ENCODE measurements around the gene KLHL7. TPM values are rescaled to one million over a fixed set of nuclear protein-coding genes. Genes with fewer than 3 reads are reported as not detected.

KLHL7 gene
- total RNA-seq, 1 experiment from 2014 or later: 20.6 TPM

- H3K4me2 ChIP-seq (ENCODE audit: low read length): no peak overlapping the region
- no peak overlapping the region for H2AFZ ChIP-seq (ENCODE audit: low read depth, low read length, poor library complexity, severe bottlenecking)
- H3K9me3 ChIP-seq (ENCODE audit: control insufficient read depth in 1 of 2, insufficient read depth in 1 of 2, low read depth in 1 of 2, low read length in 2 of 2): no peaks in the 10 kb centered on the region
- H3K4me3 ChIP-seq (replicated peaks in 1 of 2; ENCODE audit: low read depth in 1 of 2, low read length in 2 of 2): no peak overlapping the region
- RAD21 ChIA-PET (ENCODE audit: low non-redundant PET in 1 of 2, low total read pairs in 2 of 2, uncharacterized antibody in 2 of 2, unreplicated experiment in 2 of 2): no interaction called here
- CTCF ChIA-PET: no interaction called here
- no peaks in the 10 kb centered on the region for H3K4me1 ChIP-seq (ENCODE audit: control insufficient read depth in 1 of 2, insufficient read depth in 2 of 2, low read length in 2 of 2)
- no peak for DNase-seq (ENCODE audit: low read depth, low spot score)
- no peaks in the 10 kb centered on the region for H4K20me1 ChIP-seq (ENCODE audit: insufficient read depth)
- H3K9me2 ChIP-seq (ENCODE audit: insufficient read depth): no peaks in the 10 kb centered on the region
- no peak for ATAC-seq
- H3K27me3 ChIP-seq (ENCODE audit: insufficient read depth, low read length): no peaks in the 10 kb centered on the region
- TF ChIP-seq TCF7L2 (IDR thresholded peaks at IDR 0.05; ENCODE audit: borderline replicate concordance, extremely low read depth, insufficient read depth, insufficient read length) (no peak), EZH2phosphoT487 (IDR thresholded peaks at IDR 0.05; ENCODE audit: borderline replicate concordance) (no peak), ELF1 (IDR thresholded peaks at IDR 0.05; ENCODE audit: borderline replicate concordance, low read depth) (no peak), POLR2AphosphoS5 (IDR thresholded peaks at IDR 0.05; ENCODE audit: low read depth, low read length) (no peak), SP1 (IDR thresholded peaks at IDR 0.05; ENCODE audit: low read depth) (no peak), YY1 (IDR thresholded peaks at IDR 0.05; ENCODE audit: extremely low read depth, insufficient replicate concordance, low read depth, low read length) (no peak), CEBPB (IDR thresholded peaks at IDR 0.05; ENCODE audit: low read depth) (no peak), ZNF274 (IDR thresholded peaks at IDR 0.05; ENCODE audit: low read depth, low read length) (no peak), ZFX (IDR thresholded peaks at IDR 0.05) (no peak), ZBTB33 (IDR thresholded peaks at IDR 0.05; ENCODE audit: extremely low read depth, insufficient replicate concordance, low read length) (no peak), EGR1 (IDR thresholded peaks at IDR 0.05; ENCODE audit: low read depth) (no peak)
- no TSS peak for BruUV-seq (replicated peaks)
- H3K79me2 ChIP-seq (ENCODE audit: insufficient read depth, low read length): no peaks in the 10 kb centered on the region
- POLR2A ChIA-PET: no interaction called here
- intact Hi-C loops (cut with micrococcal nuclease): no loop called here
- H3K27ac ChIP-seq (ENCODE audit: low read depth, low read length): no peak overlapping the region
- no peaks in the 10 kb centered on the region for H3K36me3 ChIP-seq (ENCODE audit: control insufficient read depth in 1 of 2, insufficient read depth in 2 of 2, low read length in 2 of 2)
- H3K9ac ChIP-seq (ENCODE audit: low read length): no peak overlapping the region
These were observed 30.2 kb downstream of the KLHL7 start for GRCh38 chr7:23135755-23136154.

Measured in HCT116 (cell line).